Measurements from ENCODE around the gene TMEM254.
"Not testable (repeated sequence)": the region's sequence is repeated elsewhere in the genome, so short reads cannot be mapped to it uniquely, and the experiment has no call there.

The TMEM254 gene

DNA sequence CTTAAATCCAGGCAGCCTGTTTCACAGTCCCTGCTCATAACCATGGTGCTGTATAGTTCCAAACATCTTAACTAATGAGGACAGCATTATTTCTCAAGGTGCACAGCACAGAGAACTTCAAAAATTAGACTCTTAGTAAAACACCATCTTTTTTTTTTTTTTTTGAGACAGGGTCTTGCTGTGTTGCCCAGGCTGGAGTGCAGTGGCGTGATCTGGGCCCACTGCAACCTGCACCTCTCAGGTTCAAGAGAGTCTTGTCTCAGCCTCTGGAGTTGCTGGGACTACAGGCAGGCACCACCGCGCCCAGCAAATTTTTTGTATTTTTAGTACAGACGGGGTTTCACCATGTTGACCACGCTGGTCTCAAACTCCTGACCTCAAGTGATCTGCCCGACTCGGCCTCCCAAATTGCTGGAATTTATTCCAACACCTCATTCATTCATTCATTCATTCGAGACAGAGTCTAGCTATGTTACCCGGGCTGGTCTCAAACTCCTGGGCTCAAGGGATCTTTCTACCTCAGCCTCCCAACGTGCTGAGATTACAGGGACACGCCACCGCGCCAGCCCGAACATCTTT is 507 bp upstream of the TMEM254 start:
- DNase-seq (ENCODE audit: low spot score): no peak

DNA sequence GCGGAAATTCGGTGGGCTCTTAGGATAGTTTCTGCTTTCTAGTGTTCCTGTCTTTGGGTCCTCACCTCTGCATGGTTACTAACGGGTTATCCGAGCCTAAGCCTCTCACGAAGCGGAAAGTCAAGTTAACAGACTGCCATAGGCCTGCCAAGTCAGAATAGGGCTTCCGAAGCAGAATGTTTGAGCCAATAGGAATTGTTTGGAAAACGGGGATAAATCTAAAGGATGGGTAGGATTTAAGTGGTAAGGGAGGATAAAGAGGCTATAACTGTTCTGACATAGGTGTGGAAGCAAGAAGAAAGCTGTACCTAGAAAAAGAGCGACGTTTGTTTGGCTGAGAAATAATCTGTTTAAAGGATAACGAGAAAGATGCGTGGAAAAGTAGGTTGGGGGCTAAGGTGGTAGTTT is 851 bp downstream of the TMEM254 start:
- no peak for DNase-seq (ENCODE audit: low spot score)

- DNase-seq (ENCODE audit: low spot score): no peak
Observed at GRCh38 chr10:80081026-80081425, 2.6 kb downstream of the TMEM254 start.

- no peak for DNase-seq (ENCODE audit: low spot score)
Observed at GRCh38 chr10:80081801-80082750, 3.6 kb downstream of the TMEM254 start.

DNA sequence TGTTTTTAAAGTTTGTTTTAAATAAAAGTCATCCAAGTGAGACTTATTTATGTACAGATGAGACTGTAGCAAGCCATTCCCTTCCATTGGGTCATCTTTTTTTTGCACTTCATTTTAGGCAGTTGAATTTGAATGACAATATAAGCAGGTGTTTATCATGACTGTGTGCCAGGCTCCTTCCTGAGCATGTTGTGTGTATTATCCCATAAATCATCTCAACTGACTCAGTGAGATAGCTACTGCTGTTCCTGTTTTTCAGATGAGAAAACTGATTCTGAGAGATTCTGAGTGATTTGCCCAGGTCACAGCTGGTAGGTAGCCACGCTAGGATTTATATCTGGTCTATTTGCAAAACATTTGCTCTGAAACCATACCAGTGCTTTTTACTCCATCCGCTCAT is 11.7 kb downstream of the TMEM254 start:
- no peak for DNase-seq (ENCODE audit: low spot score)

DNA sequence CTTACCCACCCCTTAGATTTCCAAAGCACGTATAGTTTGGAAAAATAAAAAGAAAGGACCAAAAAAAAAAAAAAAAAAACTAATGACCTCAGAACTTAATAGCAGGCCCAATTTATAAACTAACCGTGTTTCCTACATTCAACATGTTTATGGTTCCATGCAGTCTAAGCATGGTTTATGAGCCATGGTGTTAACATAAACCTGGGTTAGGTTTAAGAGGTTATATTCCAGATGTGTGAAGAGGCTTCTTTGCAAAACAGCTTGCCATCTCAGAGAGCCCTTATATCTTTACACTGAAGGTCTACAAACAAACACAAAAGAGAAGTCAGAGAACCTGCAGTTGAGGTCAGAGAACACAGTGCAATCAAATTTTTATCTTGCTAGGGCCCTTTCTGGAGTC is 15.8 kb downstream of the TMEM254 start:
- DNase-seq (ENCODE audit: low spot score): no peak

- DNase-seq (ENCODE audit: low spot score): not testable (repeated sequence)
Observed at GRCh38 chr10:80098272-80098671, 19.8 kb downstream of the TMEM254 start.

- not testable (repeated sequence) for DNase-seq (ENCODE audit: low spot score)
Observed at GRCh38 chr10:80099295-80099694, 20.8 kb downstream of the TMEM254 start.

DNA sequence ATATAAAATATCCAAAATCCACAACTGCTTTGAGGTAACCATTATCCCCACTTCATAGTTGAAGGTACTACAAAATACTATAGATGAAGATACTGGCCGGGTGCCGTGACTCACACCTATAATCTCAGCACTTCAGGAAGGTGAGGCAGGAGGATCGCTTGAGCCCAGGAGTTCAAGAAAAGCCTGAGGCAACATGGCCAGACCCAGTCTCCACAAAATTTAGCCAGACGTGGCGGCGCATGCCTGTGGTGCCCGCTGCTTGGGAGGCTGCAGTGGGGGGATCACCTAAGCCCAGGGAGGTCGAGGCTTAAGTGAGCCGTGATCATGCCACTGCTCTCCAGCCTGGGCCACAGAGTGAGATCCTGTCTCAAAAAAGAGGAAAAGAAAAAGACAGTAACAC is 21.7 kb downstream of the TMEM254 start:
- no peak for DNase-seq (ENCODE audit: low spot score)

GRCh38 chr10:80100861-80101695 is 22.6 kb downstream of the TMEM254 start:
- no peak for DNase-seq (ENCODE audit: low spot score)

DNA sequence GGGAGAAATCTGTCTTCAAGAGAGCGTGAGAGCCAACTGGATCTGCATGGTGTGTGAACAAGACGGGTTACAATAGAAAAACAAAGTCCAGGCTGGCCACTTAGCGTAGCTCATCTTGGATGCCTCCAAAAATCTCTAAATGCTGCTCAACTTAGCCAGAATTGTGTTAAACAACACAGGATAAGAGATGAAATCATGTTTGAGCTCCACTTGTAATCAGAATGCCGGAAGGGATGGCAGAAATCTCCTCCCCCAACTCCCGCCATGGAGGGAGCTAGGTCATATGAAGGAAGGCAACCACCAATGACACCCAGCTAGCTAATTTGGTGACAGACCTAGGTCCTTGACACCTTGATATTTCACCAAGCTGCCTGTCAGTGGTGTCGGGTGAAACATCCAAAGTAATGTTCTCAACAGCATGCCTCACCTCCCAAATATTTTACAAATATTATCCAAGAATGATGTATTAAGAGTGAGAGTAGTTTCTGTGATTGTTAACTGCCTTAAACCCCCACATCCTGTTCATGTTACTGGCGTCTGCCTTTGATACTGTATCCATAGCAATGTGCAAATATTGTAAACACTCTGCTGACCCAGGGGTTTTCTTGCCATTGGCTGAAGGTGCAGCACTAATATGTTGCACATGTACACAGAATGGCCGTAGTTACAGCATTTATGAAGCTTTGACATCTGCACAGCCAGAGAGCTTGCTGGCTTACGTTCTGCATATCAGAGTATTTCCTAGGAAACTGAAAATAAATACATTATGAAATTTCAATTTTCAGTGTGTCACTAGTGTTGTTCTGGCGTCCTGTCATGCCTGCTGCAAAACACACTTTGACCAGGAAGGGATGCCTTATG is 25.8 kb downstream of the TMEM254 start:
- peak; percentile 37 for DNase-seq (ENCODE audit: low spot score)

DNA sequence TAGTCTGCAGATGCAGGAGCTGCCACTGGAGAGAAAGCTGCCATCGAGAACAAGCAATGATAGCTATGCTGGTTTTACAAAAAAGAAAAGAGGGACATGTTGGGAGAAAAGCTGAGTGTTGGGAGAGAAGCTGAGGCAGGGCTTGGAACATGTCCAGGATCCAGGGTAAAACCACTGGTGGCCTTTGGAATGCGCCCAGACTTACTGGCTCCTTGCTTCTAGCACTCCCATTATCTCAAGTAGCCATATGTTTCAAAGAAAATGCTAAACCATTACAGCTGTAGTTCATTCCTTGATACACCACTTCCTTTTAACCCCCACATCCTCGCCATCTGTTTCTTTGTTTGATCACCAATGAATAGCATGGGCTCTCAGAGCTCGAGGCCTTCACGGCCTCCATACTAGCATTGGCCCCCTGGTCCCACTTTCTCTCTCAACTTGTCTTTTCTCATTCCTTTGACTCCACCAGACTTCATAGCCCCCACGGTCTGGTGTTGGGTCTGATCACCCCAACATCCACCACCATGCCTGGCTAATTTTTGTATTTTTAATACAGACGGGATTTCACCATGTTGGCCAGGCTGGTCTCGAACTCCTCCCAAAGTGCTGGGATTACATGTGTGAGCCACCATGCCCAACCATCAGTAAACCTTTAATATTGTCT is 30.2 kb downstream of the TMEM254 start:
- no peak for DNase-seq (ENCODE audit: low spot score)

- DNase-seq (ENCODE audit: low spot score): no peak
Observed at GRCh38 chr10:80110986-80111385, 32.5 kb downstream of the TMEM254 start.

DNA sequence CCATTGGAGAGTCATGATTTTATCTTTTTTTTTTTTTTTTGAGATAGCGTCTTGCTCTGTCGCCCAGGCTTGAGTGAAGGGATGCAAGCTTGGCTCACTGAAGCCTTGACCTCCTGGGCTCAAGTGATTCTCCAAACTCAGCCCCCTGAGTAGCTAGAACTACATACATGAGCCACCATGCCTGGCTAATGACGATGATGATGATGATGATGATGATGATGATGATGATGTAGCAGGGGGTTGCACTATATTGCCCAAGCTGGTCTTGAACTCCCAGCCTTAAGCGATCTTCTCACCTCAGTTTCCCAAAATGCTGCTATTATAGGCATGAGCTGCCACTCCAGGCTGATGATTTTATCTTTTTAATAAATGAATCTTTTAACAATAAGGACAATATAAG is 40.2 kb downstream of the TMEM254 start:
- no peak for DNase-seq (ENCODE audit: low spot score)

DNA sequence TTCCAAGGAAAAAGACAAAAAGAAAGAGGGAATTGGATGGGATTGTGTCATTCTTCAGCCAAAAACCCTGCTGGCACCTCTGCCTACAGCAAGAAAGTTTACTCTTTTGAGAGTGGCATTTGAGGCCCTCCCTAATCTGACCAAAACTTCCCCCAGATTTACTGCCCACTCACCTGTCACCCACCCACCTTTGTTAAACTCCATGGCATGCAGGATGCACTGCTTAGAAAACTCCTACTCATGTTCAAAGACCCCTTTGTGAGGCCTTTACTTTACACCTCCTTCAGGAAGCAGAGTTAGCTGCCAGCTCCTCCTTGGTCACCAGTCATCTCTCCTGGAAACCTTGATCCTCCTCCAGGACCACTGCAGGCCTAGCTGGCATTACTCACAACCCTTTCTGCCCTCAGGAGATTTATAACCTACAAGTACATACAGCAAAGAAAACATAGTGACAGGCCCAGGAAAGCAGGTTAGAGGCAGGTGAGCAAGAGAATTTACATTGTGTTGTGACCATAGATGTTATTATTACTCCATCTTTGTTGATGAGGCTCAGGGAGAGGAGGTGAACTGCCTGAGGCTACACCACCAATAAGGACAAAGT is 43.7 kb downstream of the TMEM254 start:
- DNase-seq (ENCODE audit: low spot score): no peak

DNA sequence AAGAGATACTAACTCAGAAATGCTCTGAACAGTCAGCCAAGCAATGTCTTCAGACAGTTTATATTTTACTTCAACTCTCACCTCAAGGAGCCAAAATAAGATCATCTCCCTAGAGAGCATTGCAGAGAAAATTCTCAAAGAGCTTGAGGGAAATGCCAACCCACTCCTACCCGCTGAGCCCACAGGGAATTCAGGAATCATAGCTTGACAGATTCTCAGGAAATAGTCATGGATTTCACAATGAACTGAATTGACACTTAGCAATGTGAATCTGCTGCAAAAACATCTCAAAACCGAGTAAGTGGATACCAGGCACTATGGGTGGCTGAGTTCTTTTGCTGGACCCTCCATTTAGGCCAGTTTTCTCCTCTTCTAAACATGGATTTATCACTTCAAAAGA is 44.3 kb downstream of the TMEM254 start:
- no peak for DNase-seq (ENCODE audit: low spot score)

DNA sequence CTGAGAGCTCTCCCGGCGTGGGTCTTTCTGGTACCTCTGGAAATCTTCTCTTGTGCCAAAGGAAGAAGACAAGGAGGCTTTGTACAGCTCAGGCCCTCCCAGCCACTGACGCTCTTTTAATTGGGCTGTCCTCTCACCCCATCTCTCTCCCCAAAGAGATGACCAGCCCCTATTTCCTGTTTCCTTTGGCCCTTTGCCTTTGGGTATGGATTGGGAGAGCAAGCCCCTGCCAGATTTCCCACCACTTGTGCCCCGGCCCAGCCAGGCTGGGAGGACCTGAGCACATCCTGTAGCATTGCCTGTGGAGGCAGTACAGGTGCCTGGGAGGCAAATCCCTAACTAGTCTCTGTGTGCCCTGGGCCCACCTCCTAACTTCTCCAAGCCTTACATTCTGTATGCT is 48.4 kb downstream of the TMEM254 start:
- DNase-seq (ENCODE audit: low spot score): no peak

DNA sequence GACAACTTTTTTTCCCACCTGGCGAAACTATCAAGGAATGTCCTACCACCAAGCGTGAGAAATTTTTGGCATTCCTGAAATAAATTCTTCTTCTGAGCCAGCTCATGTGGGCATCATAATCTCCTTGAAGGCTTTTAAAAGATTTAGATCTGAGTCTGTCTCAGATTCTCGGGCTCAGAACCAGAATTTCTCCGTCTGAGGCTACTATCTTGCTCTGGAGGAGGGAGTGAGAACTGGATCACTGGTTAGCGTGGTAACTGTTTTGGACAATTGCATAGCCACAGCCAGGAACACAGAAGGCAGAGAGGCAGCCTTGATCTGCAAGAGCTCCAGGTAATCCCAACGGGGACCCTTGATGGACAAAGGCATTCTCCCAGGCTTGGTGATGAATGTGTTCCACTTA is 53.0 kb downstream of the TMEM254 start:
- no peak for DNase-seq (ENCODE audit: low spot score)

- DNase-seq (ENCODE audit: low spot score): no peak
Observed at GRCh38 chr10:80132299-80133139, 54.1 kb downstream of the TMEM254 start, which contains the start of gene PLAC9. PLAC9 (plus strand) TSS chr10:80132730; CDS start chr10:80132763, 33 bp downstream.

- no peak for DNase-seq (ENCODE audit: low spot score)
Observed at GRCh38 chr10:80133206-80133605, 54.7 kb downstream of the TMEM254 start.

All from NAMALWA (cell line).